ENCODE results near the gene ZNF776. TPM values are rescaled to one million over a fixed set of nuclear protein-coding genes. Genes with fewer than 3 reads are reported as not detected.
A peak's percentile ranks its signal among the peaks of the same experiment; 100 is the strongest.

ZNF776 gene
- total RNA-seq, 4 donors from 2014 or later = 17.6 to 24.4 (median 22.4) TPM

- TF ChIP-seq POLR2A (IDR thresholded peaks at IDR 0.05) (no peak), CTCF (IDR thresholded peaks at IDR 0.05) (no peak)
- WGBS, 2 donors = 81 to 98% methylated on average over 4 of the region's 4 CpGs
- no peaks in the 10 kb centered on the region for H3K27me3 ChIP-seq
- H3K9me3 ChIP-seq = no peaks in the 10 kb centered on the region
- H3K36me3 ChIP-seq = peaks cover 57 to 67% of the 10 kb centered on the region in 2 donors
- peaks cover 4 to 8% of the 10 kb centered on the region in 2 donors for H3K4me1 ChIP-seq
- intact Hi-C loops (cut with DNase I) = no loop called here
- no peak overlapping the region for H3K4me3 ChIP-seq (replicated peaks in 1 of 3)
- DNase-seq = no peak
- no peak overlapping the region for H3K27ac ChIP-seq
Observed at GRCh38 chr19:57755031-57755430, 8.4 kb downstream of the ZNF776 start.

- TF ChIP-seq CTCF (IDR thresholded peaks at IDR 0.05) = no peak
- TF ChIP-seq POLR2A (IDR thresholded peaks at IDR 0.05) = no peak
- 77 to 95% methylated on average over 2 of the region's 2 CpGs for WGBS, 2 donors
- Histone ChIP-seq H3K27ac (no peak overlapping the region), H3K4me1 (peaks cover 4 to 8% of the 10 kb centered on the region in 2 donors), H3K27me3 (no peaks in the 10 kb centered on the region), H3K4me3 (replicated peaks in 1 of 3) (no peak overlapping the region), H3K36me3 (peaks cover 33 to 59% of the 10 kb centered on the region in 2 donors), H3K9me3 (no peaks in the 10 kb centered on the region)
- intact Hi-C loops (cut with DNase I) = no loop called here
- DNase-seq = no peak
Observed at GRCh38 chr19:57757941-57758340, 11.3 kb downstream of the ZNF776 start.

DNA sequence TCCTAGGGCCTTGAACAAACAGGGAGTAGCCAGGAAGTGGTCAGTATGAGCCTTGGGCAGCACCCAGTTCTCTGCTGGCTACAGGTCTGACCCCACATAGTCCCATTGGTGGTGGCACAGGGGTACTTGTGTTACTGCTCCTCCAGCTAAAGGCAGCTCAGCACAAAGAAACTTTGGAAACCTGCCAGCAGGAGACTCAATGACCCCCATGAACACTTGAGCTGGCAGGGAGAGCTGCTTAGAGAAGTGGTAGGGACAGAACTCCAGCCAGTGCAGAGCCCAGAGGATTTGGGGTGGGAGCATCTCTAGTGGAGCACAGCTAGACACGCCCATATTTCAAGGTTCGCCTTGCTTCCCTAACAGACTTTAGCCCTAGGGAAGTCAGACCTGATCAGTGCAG, 12.5 kb downstream of the ZNF776 start:
- no peak for TF ChIP-seq CTCF (IDR thresholded peaks at IDR 0.05)
- no peak for TF ChIP-seq POLR2A (IDR thresholded peaks at IDR 0.05)
- peak; percentile 50 to 64 for DNase-seq
- no peaks in the 10 kb centered on the region for H3K9me3 ChIP-seq
- H3K4me1 ChIP-seq = peaks cover 4 to 8% of the 10 kb centered on the region in 2 donors
- intact Hi-C loops (cut with DNase I) = no loop called here
- H3K27me3 ChIP-seq = no peaks in the 10 kb centered on the region
- peaks cover 21 to 49% of the 10 kb centered on the region in 2 donors for H3K36me3 ChIP-seq
- H3K27ac ChIP-seq = no peak overlapping the region
- no peak overlapping the region for H3K4me3 ChIP-seq (replicated peaks in 1 of 3)
- 42% methylated on average over 2 of the region's 2 CpGs; no CpG with 5 or more reads in 1 of the 2 donors for WGBS, 2 donors

GRCh38 chr19:57769345-57770131, 22.9 kb downstream of the ZNF776 start, which contains the start of gene ZNF586:
TSS of gene ZNF586 (plus strand) at chr19:57769676. CDS start at chr19:57769843, 167 bp downstream.
- no peaks in the 10 kb centered on the region for H3K27me3 ChIP-seq
- WGBS, 2 donors = 2 to 4% methylated on average over 26 to 28 of the region's 61 CpGs
- H3K36me3 ChIP-seq = no peaks in the 10 kb centered on the region
- peak within 1 kb of the TSS in 2 of 3 donors; percentile 66 to 97 for H3K4me3 ChIP-seq (replicated peaks in 1 of 3)
- no peaks in the 10 kb centered on the region for H3K9me3 ChIP-seq
- H3K27ac ChIP-seq = peak within 1 kb of the TSS; percentile 53 to 82 (median 57)
- intact Hi-C loops (cut with DNase I) = loop anchor here (10.0 kb wide), 1 partner anchor 45 kb away; the partner anchor contains the start of gene ZNF552
- peak; percentile 90 to 92 for DNase-seq
- peaks cover 7 to 17% of the 10 kb centered on the region in 2 donors for H3K4me1 ChIP-seq
- TF ChIP-seq CTCF (IDR thresholded peaks at IDR 0.05) (no peak), POLR2A (IDR thresholded peaks at IDR 0.05) (peak in 1 of 2 donors; percentile 64)

GRCh38 chr19:57771417-57771816, 24.8 kb downstream of the ZNF776 start:
- no peaks in the 10 kb centered on the region for H3K27me3 ChIP-seq
- intact Hi-C loops (cut with DNase I) = no loop called here
- WGBS, 2 donors = 87 to 92% methylated on average over 4 of the region's 4 CpGs
- H3K9me3 ChIP-seq = no peaks in the 10 kb centered on the region
- H3K4me1 ChIP-seq = peaks cover 7 to 17% of the 10 kb centered on the region in 2 donors
- H3K36me3 ChIP-seq = peaks cover 0 to under 1% of the 10 kb centered on the region in 2 donors
- H3K4me3 ChIP-seq (replicated peaks in 1 of 3) = no peak overlapping the region
- DNase-seq = no peak
- TF ChIP-seq CTCF (IDR thresholded peaks at IDR 0.05) = no peak
- H3K27ac ChIP-seq = no peak overlapping the region

Measured in thyroid gland (tissue), 4 donors.